ENCODE measurements around the gene BHLHE40. TPM values are rescaled to one million over a fixed set of nuclear protein-coding genes. Genes with fewer than 3 reads are reported as not detected.

The BHLHE40 gene
- polyA plus RNA-seq, 1 of the 3 experiments (the other 2 are of a cell fraction) = 62.2 TPM

DNA sequence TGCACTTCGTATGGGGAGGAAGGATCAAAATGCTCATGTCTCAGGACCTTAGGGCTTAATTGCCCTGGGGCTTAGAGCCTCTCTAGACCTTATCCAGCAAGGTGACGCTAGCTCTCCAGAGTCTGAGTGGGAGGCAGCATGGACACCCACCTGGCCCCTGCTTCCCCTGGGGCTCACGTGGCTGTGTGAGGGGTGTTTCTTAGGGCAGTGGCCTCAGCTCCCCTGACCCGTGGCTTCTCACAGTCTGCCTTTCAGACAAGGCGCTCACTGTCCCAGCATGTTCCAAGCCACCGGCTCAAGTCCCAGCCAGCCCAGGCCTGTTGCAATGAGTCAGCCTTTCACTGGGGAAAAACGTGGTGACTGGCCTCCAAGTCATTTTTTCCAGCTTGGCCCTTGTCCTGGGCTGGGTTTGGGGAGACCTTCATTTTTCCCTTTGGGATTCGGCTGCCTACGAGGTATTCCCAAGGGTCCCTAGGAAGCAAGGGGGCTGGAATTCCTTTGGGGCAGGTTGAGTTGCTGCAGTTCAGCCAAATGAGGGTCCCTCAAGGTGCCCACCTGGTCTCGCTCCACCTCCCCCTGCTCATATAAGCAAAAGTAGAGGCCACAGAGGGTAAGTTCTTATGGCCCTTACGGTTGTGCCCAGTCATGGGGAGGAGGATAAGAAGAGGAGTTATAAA lies 15.7 kb downstream of the BHLHE40 start:
- Histone ChIP-seq H3K36me3 (replicated peaks in 1 of 2; ENCODE audit: control insufficient read depth in 1 of 2, insufficient read depth in 2 of 2, low read length in 1 of 2) (no peaks in the 10 kb centered on the region), H3K27me3 (ENCODE audit: insufficient read depth) (no peaks in the 10 kb centered on the region), H3K9me2 (no peaks in the 10 kb centered on the region), H3K27ac (ENCODE audit: low read depth in 2 of 2, low read length in 1 of 2) (peak overlapping the region; percentile 17 to 97; a peak in 3 of 4 replicates), H3K4me1 (ENCODE audit: control insufficient read depth in 1 of 2, insufficient read depth in 2 of 2, low read depth in 1 of 2, low read length in 1 of 2) (peaks cover 8 to 9% of the 10 kb centered on the region in 2 experiments; a peak in 3 of 4 replicates), H3F3A (replicated peaks; ENCODE audit: insufficient read depth) (peaks cover 12% of the 10 kb centered on the region), H3K4me2 (peak overlapping the region; percentile 40), H2AFZ (ENCODE audit: low read depth) (peak overlapping the region; percentile 72; the same call in 1 of the 2 replicates), H4K20me1 (ENCODE audit: insufficient read depth) (no peaks in the 10 kb centered on the region), H3K79me2 (ENCODE audit: insufficient read depth) (no peaks in the 10 kb centered on the region), H3K9me3 (no peaks in the 10 kb centered on the region), H3K4me3 (ENCODE audit: low read depth in 2 of 2, low read length in 1 of 2) (no peak overlapping the region), H3K9ac (peak overlapping the region; percentile 83)
- ChIA-PET CTCF (interaction anchor here (0.8 to 2.3 kb wide), 8 partner anchors 9 to 644 kb away, joined by 3 to 8 read pairs (median 3); no protein-coding TSS in a partner anchor), POLR2A (no interaction called here)
- DNase-seq = no peak
- WGBS (ENCODE audit: low lambda C conversion rate) = 28% methylated on average over 8 of the region's 11 CpGs
- no peak for TF ChIP-seq EZH2phosphoT487 (IDR thresholded peaks at IDR 0.05; ENCODE audit: borderline replicate concordance, low read depth)
- TF ChIP-seq MXI1 (IDR thresholded peaks at IDR 0.05; ENCODE audit: low read depth, low read length) = no peak
- TF ChIP-seq CHD2 (IDR thresholded peaks at IDR 0.05; ENCODE audit: low read length, partially characterized antibody) = no peak
- TF ChIP-seq PBX3 (IDR thresholded peaks at IDR 0.05) = 0 out of 2 replicates have a peak, but pooled peaks have one; percentile 9
- peak; percentile 90 for TF ChIP-seq JUND (IDR thresholded peaks at IDR 0.05)
- TF ChIP-seq TEAD4 (IDR thresholded peaks at IDR 0.05; ENCODE audit: borderline replicate concordance, insufficient read depth) = 0 out of 2 replicates have a peak, but pooled peaks have one; percentile 20
- TF ChIP-seq YY1 (IDR thresholded peaks at IDR 0.05; ENCODE audit: low read depth) = 0 out of 2 replicates have a peak, but pooled peaks have one; percentile 18
- TF ChIP-seq, protein P1, sequence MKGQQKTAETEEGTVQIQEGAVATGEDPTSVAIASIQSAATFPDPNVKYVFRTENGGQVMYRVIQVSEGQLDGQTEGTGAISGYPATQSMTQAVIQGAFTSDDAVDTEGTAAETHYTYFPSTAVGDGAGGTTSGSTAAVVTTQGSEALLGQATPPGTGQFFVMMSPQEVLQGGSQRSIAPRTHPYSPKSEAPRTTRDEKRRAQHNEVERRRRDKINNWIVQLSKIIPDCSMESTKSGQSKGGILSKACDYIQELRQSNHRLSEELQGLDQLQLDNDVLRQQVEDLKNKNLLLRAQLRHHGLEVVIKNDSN (IDR thresholded peaks at IDR 0.05; ENCODE audit: borderline replicate concordance, low read depth) = no peak
- TF ChIP-seq MEF2A (IDR thresholded peaks at IDR 0.05; ENCODE audit: borderline replicate concordance, low read depth) = no peak
- TF ChIP-seq, protein P2, sequence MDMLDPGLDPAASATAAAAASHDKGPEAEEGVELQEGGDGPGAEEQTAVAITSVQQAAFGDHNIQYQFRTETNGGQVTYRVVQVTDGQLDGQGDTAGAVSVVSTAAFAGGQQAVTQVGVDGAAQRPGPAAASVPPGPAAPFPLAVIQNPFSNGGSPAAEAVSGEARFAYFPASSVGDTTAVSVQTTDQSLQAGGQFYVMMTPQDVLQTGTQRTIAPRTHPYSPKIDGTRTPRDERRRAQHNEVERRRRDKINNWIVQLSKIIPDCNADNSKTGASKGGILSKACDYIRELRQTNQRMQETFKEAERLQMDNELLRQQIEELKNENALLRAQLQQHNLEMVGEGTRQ (IDR thresholded peaks at IDR 0.05; ENCODE audit: borderline replicate concordance, low read depth, low read length) = no peak
- no peak; the same call in 1 of the 2 replicates for TF ChIP-seq TAF1 (IDR thresholded peaks at IDR 0.05; ENCODE audit: borderline replicate concordance, low read depth, low read length)
- peak; percentile 47; the same call in 1 of the 2 replicates for TF ChIP-seq RXRA (IDR thresholded peaks at IDR 0.05; ENCODE audit: borderline replicate concordance, low read depth)
- TF ChIP-seq MAX (IDR thresholded peaks at IDR 0.05; ENCODE audit: low read depth) = peak; percentile 92
- TF ChIP-seq GATA2 (CRISPR knock-in tag; IDR thresholded peaks at IDR 0.05) = no peak
- TF ChIP-seq ELF1 (IDR thresholded peaks at IDR 0.05) = no peak
- TF ChIP-seq RAD21 (IDR thresholded peaks at IDR 0.05; ENCODE audit: low read length) = no peak
- no peak; the same call in 1 of the 2 replicates for TF ChIP-seq GABPA (IDR thresholded peaks at IDR 0.05; ENCODE audit: low read depth)
- TF ChIP-seq EP300 (IDR thresholded peaks at IDR 0.05; ENCODE audit: borderline replicate concordance in 1 of 2, low read depth in 1 of 2, low read length in 1 of 2) = peak in 1 of 2 experiments; percentile 70; a peak in 1 of 4 replicates
- TF ChIP-seq NFIC (IDR thresholded peaks at IDR 0.05; ENCODE audit: borderline replicate concordance) = peak; percentile 62
- peak; percentile 64 for TF ChIP-seq TCF12 (IDR thresholded peaks at IDR 0.05)
- TF ChIP-seq, protein P3, sequence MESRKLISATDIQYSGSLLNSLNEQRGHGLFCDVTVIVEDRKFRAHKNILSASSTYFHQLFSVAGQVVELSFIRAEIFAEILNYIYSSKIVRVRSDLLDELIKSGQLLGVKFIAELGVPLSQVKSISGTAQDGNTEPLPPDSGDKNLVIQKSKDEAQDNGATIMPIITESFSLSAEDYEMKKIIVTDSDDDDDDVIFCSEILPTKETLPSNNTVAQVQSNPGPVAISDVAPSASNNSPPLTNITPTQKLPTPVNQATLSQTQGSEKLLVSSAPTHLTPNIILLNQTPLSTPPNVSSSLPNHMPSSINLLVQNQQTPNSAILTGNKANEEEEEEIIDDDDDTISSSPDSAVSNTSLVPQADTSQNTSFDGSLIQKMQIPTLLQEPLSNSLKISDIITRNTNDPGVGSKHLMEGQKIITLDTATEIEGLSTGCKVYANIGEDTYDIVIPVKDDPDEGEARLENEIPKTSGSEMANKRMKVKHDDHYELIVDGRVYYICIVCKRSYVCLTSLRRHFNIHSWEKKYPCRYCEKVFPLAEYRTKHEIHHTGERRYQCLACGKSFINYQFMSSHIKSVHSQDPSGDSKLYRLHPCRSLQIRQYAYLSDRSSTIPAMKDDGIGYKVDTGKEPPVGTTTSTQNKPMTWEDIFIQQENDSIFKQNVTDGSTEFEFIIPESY (IDR thresholded peaks at IDR 0.05; ENCODE audit: borderline replicate concordance, low read depth) = no peak
- TF ChIP-seq IRF3 (IDR thresholded peaks at IDR 0.05; ENCODE audit: low read depth, low read length) = no peak
- TF ChIP-seq FOSL2 (IDR thresholded peaks at IDR 0.05; ENCODE audit: borderline replicate concordance, low read depth) = peak; percentile 88
- no peak for TF ChIP-seq SMC3 (IDR thresholded peaks at IDR 0.05; ENCODE audit: low read depth, low read length)
- TF ChIP-seq SIN3A (IDR thresholded peaks at IDR 0.05; ENCODE audit: borderline replicate concordance, low read depth, low read length) = no peak
- no peak for TF ChIP-seq RFX5 (IDR thresholded peaks at IDR 0.05; ENCODE audit: low read length)
- no peak for TF ChIP-seq NRF1 (IDR thresholded peaks at IDR 0.05; ENCODE audit: low read depth, low read length)
